A549 (cell line): Measurements from ENCODE around the gene TNC. TPM values are rescaled to one million over a fixed set of nuclear protein-coding genes. Genes with fewer than 3 reads are reported as not detected.
"Not testable (repeated sequence)": the region's sequence is repeated elsewhere in the genome, so short reads cannot be mapped to it uniquely, and the experiment has no call there.

Source experiments
- ATAC-seq, 2 experiments: fragments of 200-7000 bp in 1 of 2; fragments of >200 bp in 1 of 2; cut with Nextera tagmentation in 1 of 2; cut with Tn5 transposase in 1 of 2; 3 replicates each; pipeline versions ENCODE4 v1.8.0 to v1.9.1; 2018 to 2020; ENCODE audit warnings: mild to moderate bottlenecking in 1 of 2, moderate library complexity in 1 of 2
- CTCF ChIA-PET: fragments of 300-600 bp; sonication (Branson Sonifier 250); formaldehyde crosslinking; extraction: SDS; loops from one replicate; lab custom pipeline; 2021; ENCODE audit warnings: antibody characterized with exemption, inconsistent platforms; lab: Yijun Ruan, JAX
- POLR2A ChIA-PET: fragments of 350-600 bp; formaldehyde crosslinking; extraction: SDS; loops from one replicate; lab custom pipeline; 2021; ENCODE audit warnings: antibody characterized with exemption, inconsistent platforms; lab: Yijun Ruan, JAX
- DNase-seq, 2 experiments: peaks; one replicate each; pipeline versions ENCODE4 v3.0.0 to v3.0.0-alpha.2; 2011 to 2016; ENCODE audit warnings: low read depth in 1 of 2, low spot score in 1 of 2
- FAIRE-seq: peaks from 2 replicates; lab custom pipeline; 2011; peaks lifted over from hg19 to GRCh38; lab: Jason Lieb, UNC
- H3K27ac ChIP-seq, 2 experiments: fragments of >200 bp; sonication (Bioruptor Twin); formaldehyde crosslinking; 3 replicates each; pipeline ENCODE4 v1.5.1; 2016 to 2017
- H3K4me1 ChIP-seq: fragments of >200 bp; sonication (Bioruptor Twin); formaldehyde crosslinking; 3 replicates; pipeline ENCODE4 v1.6.1; 2016
- H3K4me2 ChIP-seq: fragments of >200 bp; sonication (Bioruptor Twin); formaldehyde crosslinking; 3 replicates; pipeline ENCODE4 v1.6.1; 2016
- H3K4me3 ChIP-seq: fragments of >200 bp; sonication (Bioruptor Twin); formaldehyde crosslinking; 3 replicates; pipeline ENCODE4 v1.5.1; 2016
- H3K9me3 ChIP-seq: fragments of >200 bp; sonication (Bioruptor Twin); formaldehyde crosslinking; 3 replicates; pipeline ENCODE4 v1.6.1; 2016
- BHLHE40 ChIP-seq: IDR thresholded peaks from 2 replicates; pipeline ENCODE4 v1.6.1; 2012; ENCODE audit warnings: low read depth, low read length, inconsistent platforms
- CEBPB ChIP-seq, 2 experiments: fragments of >200 bp in 1 of 2; sonication (Bioruptor Twin) in 1 of 2; formaldehyde crosslinking in 1 of 2; IDR thresholded peaks; 2 replicates each; pipeline ENCODE4 v1.6.1; 2012 to 2016
- CHD2 ChIP-seq: fragments of 150-350 bp; IDR thresholded peaks from 2 replicates; pipeline ENCODE4 v1.6.1; 2014; ENCODE audit warnings: low read length; ENCODE audit not compliant: partially characterized antibody
- E2F6 ChIP-seq: IDR thresholded peaks from 2 replicates; pipeline ENCODE4 v1.6.1; 2012; ENCODE audit warnings: low read depth, borderline replicate concordance
- EHF ChIP-seq: fragments of 250-450 bp; sonication (Bioruptor Pico); IDR thresholded peaks from 2 replicates; pipeline ENCODE4 v1.5.0; 2020; ENCODE audit warnings: mild to moderate bottlenecking
- EHMT2 ChIP-seq: fragments of 200-600 bp; sonication (generic); IDR thresholded peaks from 2 replicates; pipeline ENCODE4 v1.6.1; 2016; ENCODE audit warnings: antibody characterized with exemption, low read depth, mild to moderate bottlenecking, moderate library complexity
- ESRRA ChIP-seq: fragments of 150-350 bp; IDR thresholded peaks from 2 replicates; pipeline ENCODE4 v1.6.1; 2014; ENCODE audit warnings: mild to moderate bottlenecking, low read length, borderline replicate concordance
- FOSB ChIP-seq: fragments of 250-450 bp; sonication (Bioruptor Pico); IDR thresholded peaks from 2 replicates; pipeline ENCODE4 v1.5.0; 2020; ENCODE audit warnings: mild to moderate bottlenecking, moderate library complexity
- FOXS1 ChIP-seq: fragments of 250-450 bp; sonication (Bioruptor Pico); IDR thresholded peaks from 2 replicates; pipeline ENCODE4 v1.5.0; 2020; ENCODE audit warnings: mild to moderate bottlenecking, moderate library complexity
- GATA3 ChIP-seq: IDR thresholded peaks from 2 replicates; pipeline ENCODE4 v1.6.1; 2012; ENCODE audit warnings: borderline replicate concordance
- HDAC2 ChIP-seq: fragments of 200-600 bp; sonication (generic); IDR thresholded peaks from 2 replicates; pipeline ENCODE4 v1.6.1; 2016
- HOXB13 ChIP-seq: fragments of 250-450 bp; sonication (Bioruptor Pico); IDR thresholded peaks from 2 replicates; pipeline ENCODE4 v1.5.0; 2020; ENCODE audit warnings: low read depth, mild to moderate bottlenecking, moderate library complexity
- KDM1A ChIP-seq: fragments of 200-600 bp; sonication (generic); IDR thresholded peaks from 2 replicates; pipeline ENCODE4 v1.6.1; 2016; ENCODE audit warnings: low read depth, mild to moderate bottlenecking
- KDM5A ChIP-seq: fragments of 200-600 bp; sonication (generic); IDR thresholded peaks from 2 replicates; pipeline ENCODE4 v1.6.1; 2016; ENCODE audit warnings: antibody characterized with exemption, mild to moderate bottlenecking
- MAZ ChIP-seq: fragments of 150-350 bp; IDR thresholded peaks from 2 replicates; pipeline ENCODE4 v1.6.1; 2014; ENCODE audit warnings: antibody characterized with exemption, low read depth, low read length, borderline replicate concordance
- MYC ChIP-seq: IDR thresholded peaks from 2 replicates; pipeline ENCODE4 v1.6.1; 2012; ENCODE audit warnings: mild to moderate bottlenecking, inconsistent platforms, low read length, improper control_type of control experiment, borderline replicate concordance
- NPAS2 ChIP-seq: fragments of 250-450 bp; sonication (Bioruptor Pico); IDR thresholded peaks from 2 replicates; pipeline ENCODE4 v1.8.0; 2022; ENCODE audit warnings: mild to moderate bottlenecking, moderate library complexity, borderline replicate concordance
- PBX3 ChIP-seq: IDR thresholded peaks from 2 replicates; pipeline ENCODE4 v1.6.1; 2012
- POLR2A ChIP-seq: IDR thresholded peaks from 2 replicates; pipeline ENCODE4 v1.6.1; 2012; ENCODE audit warnings: mild to moderate bottlenecking, low read length
- POLR2AphosphoS2 ChIP-seq: conservative IDR thresholded peaks from 2 replicates; pipeline ENCODE4 v1.6.1; 2012; ENCODE audit warnings: low read length, improper control_type of control experiment, inconsistent platforms
- RFX5 ChIP-seq: fragments of 450-650 bp; IDR thresholded peaks from 2 replicates; pipeline ENCODE4 v1.7.1; 2014; ENCODE audit warnings: antibody characterized with exemption, mild to moderate bottlenecking, moderate library complexity
- TFCP2L1 ChIP-seq: fragments of 250-450 bp; sonication (Bioruptor Pico); IDR thresholded peaks from 2 replicates; pipeline ENCODE4 v1.5.0; 2021; ENCODE audit warnings: mild to moderate bottlenecking
- WGBS: methylation state at CpG from one replicate; pipeline ENCODE4 v1.1.6; 2017; ENCODE audit errors: missing lambda C conversion rate; 5-methylcytosine and 5-hydroxymethylcytosine counted together
- polyA plus RNA-seq, 4 experiments: library from polyadenylated mRNA; depleted of rRNA in 3 of 4; stranded (reverse); fragments of >200 nt; fragmentation: RNase III in 1 of 4; extraction: RNeasy Plus Mini Kit Qiagen cat#74134 plus additional on column Dnase treatment in 1 of 4; gene quantifications; 2 replicates in 3 of 4; 3 replicates in 1 of 4; pipeline ENCODE4 v1.2.3, GENCODE V29; 2011 to 2017
- TF ChIP-seq, protein P1 (sequence below): fragments of 450-650 bp; IDR thresholded peaks from 2 replicates; pipeline ENCODE4 v1.6.1; 2014; ENCODE audit warnings: antibody characterized with exemption
- TF ChIP-seq, protein P2 (sequence below): fragments of 250-450 bp; sonication (Bioruptor Pico); IDR thresholded peaks from 2 replicates; pipeline ENCODE4 v1.5.0; 2021; ENCODE audit warnings: mild to moderate bottlenecking, moderate library complexity, borderline replicate concordance
- TF ChIP-seq, protein P3 (sequence below): fragments of 150-350 bp; IDR thresholded peaks from 2 replicates; pipeline ENCODE4 v1.6.1; 2014; ENCODE audit warnings: low read depth, mild to moderate bottlenecking, low read length
- TF ChIP-seq, protein P4 (sequence below): fragments of >200 bp; sonication (Bioruptor Twin); formaldehyde crosslinking; IDR thresholded peaks from 3 replicates; pipeline ENCODE4 v1.5.1; 2016

TNC gene
- polyA plus RNA-seq, 2 of the 4 experiments (the other 2 are of a cell fraction), result 0.50 to 0.63 TPM

DNA sequence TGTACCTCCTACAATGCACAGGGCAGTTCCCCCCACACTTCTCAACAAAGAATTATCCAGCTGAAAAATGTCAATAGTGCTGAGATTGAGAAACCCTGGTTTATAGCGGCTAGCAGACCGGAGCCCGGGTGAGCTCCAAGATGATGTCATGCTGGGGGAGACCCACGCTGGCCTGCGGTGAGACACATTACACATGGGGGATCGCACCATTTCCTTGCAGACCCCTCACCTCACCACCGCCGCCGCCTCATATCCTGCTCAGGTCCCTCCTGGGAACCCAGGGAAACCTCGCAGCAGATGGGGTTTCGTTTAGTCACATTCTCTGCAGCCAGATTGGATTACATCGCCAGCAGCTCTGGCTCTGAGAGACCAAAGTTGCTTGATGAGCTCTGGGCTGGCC lies 14.7 kb upstream of the TNC start:
- no peak for FAIRE-seq
- no peak overlapping the region for H3K27ac ChIP-seq
- no peak overlapping the region for H3K4me2 ChIP-seq

GRCh38 chr9:115130176-115130575 lies 12.2 kb upstream of the TNC start:
- no peaks in the 10 kb centered on the region for H3K9me3 ChIP-seq
- no peak overlapping the region for H3K4me2 ChIP-seq
- FAIRE-seq, result no peak
- DNase-seq, result no peak
- no peak for ATAC-seq
- WGBS, result 90% methylated on average over 3 of the region's 3 CpGs
- ChIA-PET POLR2A (no interaction called here), CTCF (interaction anchor here (0.6 to 1.5 kb wide), 3 partner anchors 10 to 26 kb away, joined by 3 to 5 read pairs (median 4); no protein-coding TSS in a partner anchor)
- TF ChIP-seq TFCP2L1 (CRISPR knock-in tag) (no peak), EHF (no peak), KDM5A (no peak), BHLHE40 (no peak), E2F6 (no peak), HOXB13 (CRISPR knock-in tag) (no peak), GATA3 (no peak), CEBPB (IDR thresholded peaks at IDR 0.05) (no peak), KDM1A (no peak), PBX3 (no peak), FOSB (no peak), POLR2AphosphoS2 (no peak), HDAC2 (no peak), NPAS2 (CRISPR knock-in tag) (no peak), EHMT2 (no peak), MYC (no peak), POLR2A (no peak)
- TF ChIP-seq, protein P1, sequence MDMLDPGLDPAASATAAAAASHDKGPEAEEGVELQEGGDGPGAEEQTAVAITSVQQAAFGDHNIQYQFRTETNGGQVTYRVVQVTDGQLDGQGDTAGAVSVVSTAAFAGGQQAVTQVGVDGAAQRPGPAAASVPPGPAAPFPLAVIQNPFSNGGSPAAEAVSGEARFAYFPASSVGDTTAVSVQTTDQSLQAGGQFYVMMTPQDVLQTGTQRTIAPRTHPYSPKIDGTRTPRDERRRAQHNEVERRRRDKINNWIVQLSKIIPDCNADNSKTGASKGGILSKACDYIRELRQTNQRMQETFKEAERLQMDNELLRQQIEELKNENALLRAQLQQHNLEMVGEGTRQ, result no peak
- TF ChIP-seq, protein P2, sequence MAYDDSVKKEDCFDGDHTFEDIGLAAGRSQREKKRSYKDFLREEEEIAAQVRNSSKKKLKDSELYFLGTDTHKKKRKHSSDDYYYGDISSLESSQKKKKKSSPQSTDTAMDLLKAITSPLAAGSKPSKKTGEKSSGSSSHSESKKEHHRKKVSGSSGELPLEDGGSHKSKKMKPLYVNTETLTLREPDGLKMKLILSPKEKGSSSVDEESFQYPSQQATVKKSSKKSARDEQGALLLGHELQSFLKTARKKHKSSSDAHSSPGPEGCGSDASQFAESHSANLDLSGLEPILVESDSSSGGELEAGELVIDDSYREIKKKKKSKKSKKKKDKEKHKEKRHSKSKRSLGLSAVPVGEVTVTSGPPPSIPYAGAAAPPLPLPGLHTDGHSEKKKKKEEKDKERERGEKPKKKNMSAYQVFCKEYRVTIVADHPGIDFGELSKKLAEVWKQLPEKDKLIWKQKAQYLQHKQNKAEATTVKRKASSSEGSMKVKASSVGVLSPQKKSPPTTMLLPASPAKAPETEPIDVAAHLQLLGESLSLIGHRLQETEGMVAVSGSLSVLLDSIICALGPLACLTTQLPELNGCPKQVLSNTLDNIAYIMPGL (CRISPR knock-in tag), result no peak
- H3K4me3 ChIP-seq, result no peak overlapping the region
- no peaks in the 10 kb centered on the region for H3K4me1 ChIP-seq
- no peak overlapping the region for H3K27ac ChIP-seq

More for the DNA sequence above, 14.7 kb upstream of the TNC start:
- H3K4me3 ChIP-seq, result no peak overlapping the region
- H3K9me3 ChIP-seq, result no peaks in the 10 kb centered on the region
- TF ChIP-seq, protein P3, sequence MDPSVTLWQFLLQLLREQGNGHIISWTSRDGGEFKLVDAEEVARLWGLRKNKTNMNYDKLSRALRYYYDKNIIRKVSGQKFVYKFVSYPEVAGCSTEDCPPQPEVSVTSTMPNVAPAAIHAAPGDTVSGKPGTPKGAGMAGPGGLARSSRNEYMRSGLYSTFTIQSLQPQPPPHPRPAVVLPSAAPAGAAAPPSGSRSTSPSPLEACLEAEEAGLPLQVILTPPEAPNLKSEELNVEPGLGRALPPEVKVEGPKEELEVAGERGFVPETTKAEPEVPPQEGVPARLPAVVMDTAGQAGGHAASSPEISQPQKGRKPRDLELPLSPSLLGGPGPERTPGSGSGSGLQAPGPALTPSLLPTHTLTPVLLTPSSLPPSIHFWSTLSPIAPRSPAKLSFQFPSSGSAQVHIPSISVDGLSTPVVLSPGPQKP, result no peak
- TF ChIP-seq, protein P4, sequence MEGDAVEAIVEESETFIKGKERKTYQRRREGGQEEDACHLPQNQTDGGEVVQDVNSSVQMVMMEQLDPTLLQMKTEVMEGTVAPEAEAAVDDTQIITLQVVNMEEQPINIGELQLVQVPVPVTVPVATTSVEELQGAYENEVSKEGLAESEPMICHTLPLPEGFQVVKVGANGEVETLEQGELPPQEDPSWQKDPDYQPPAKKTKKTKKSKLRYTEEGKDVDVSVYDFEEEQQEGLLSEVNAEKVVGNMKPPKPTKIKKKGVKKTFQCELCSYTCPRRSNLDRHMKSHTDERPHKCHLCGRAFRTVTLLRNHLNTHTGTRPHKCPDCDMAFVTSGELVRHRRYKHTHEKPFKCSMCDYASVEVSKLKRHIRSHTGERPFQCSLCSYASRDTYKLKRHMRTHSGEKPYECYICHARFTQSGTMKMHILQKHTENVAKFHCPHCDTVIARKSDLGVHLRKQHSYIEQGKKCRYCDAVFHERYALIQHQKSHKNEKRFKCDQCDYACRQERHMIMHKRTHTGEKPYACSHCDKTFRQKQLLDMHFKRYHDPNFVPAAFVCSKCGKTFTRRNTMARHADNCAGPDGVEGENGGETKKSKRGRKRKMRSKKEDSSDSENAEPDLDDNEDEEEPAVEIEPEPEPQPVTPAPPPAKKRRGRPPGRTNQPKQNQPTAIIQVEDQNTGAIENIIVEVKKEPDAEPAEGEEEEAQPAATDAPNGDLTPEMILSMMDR, result no peak
- no peak for TF ChIP-seq FOXS1 (CRISPR knock-in tag)
- TF ChIP-seq ESRRA, result no peak
- TF ChIP-seq PBX3, result no peak
- no peak for TF ChIP-seq POLR2AphosphoS2
- TF ChIP-seq CHD2, result no peak
- no peak for TF ChIP-seq MAZ
- no peak for TF ChIP-seq RFX5
- no peaks in the 10 kb centered on the region for H3K4me1 ChIP-seq
- CTCF ChIA-PET, result no interaction called here
- no peak for DNase-seq
- WGBS, result 78% methylated on average over 12 of the region's 12 CpGs
- ATAC-seq, result no peak
- POLR2A ChIA-PET, result no interaction called here

- H3K4me3 ChIP-seq, H3K4me1 ChIP-seq, H3K27ac ChIP-seq, H3K4me2 ChIP-seq, CTCF ChIA-PET, POLR2A ChIA-PET, H3K9me3 ChIP-seq, DNase-seq, ATAC-seq, FAIRE-seq: not testable (repeated sequence)
- 70% methylated on average over 6 of the region's 6 CpGs for WGBS
Observed at GRCh38 chr9:115128726-115129125, 10.8 kb upstream of the TNC start.
